H7 (cell line): ENCODE measurements around the gene TTYH1. TPM values are rescaled to one million over a fixed set of nuclear protein-coding genes. Genes with fewer than 3 reads are reported as not detected.
A peak's percentile ranks its signal among the peaks of the same experiment; 100 is the strongest.

Source experiments
- DNase-seq: peaks from one replicate; pipeline ENCODE4 v3.0.0; 2012
- H3K27me3 ChIP-seq: 2 replicates; pipeline ENCODE4 v1.6.0; 2011; ENCODE audit warnings: mild to moderate bottlenecking, low read length; ENCODE audit not compliant: control insufficient read depth, insufficient read depth
- H3K36me3 ChIP-seq: replicated peaks from 2 replicates; pipeline ENCODE4 v1.5.1; 2011; ENCODE audit warnings: low read length; ENCODE audit not compliant: control insufficient read depth, insufficient read depth
- H3K4me3 ChIP-seq: 2 replicates; pipeline ENCODE4 v1.5.1; 2011; ENCODE audit warnings: low read depth, mild to moderate bottlenecking, control low read depth, low read length, moderate library complexity; ENCODE audit not compliant: insufficient read depth
- total RNA-seq: library from RNA; depleted of rRNA; stranded (reverse); fragments of >200 nt; shearing (Covaris generic); gene quantifications from 2 replicates; pipeline ENCODE4 v1.2.3, GENCODE V29; 2014

The TTYH1 gene
- total RNA-seq, 1 experiment from 2014 or later: 13.4 TPM

DNA sequence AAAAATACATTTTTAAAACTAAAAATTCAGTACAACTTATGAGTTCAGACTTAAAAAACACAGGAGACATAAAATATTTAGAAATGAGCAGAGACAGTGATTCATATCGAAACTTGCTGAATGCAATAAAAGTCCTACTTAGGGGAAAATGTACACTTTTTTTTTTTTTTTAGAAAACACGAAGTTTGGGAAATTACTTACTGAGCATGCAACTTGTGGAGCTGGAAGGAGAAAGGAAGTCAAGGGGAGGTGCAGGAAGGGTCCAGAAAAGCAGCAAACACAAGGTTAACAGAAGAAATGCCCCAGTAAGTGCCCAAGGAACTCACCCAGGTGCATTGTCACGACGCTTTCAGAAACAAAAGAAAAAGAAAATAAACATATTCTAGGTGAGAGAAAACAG, 31.9 kb upstream of the TTYH1 start:
- Histone ChIP-seq H3K4me3 (no peak overlapping the region), H3K27me3 (peaks cover 3% of the 10 kb centered on the region; the same call in 1 of the 2 replicates), H3K36me3 (no peaks in the 10 kb centered on the region)
- DNase-seq: no peak

DNA sequence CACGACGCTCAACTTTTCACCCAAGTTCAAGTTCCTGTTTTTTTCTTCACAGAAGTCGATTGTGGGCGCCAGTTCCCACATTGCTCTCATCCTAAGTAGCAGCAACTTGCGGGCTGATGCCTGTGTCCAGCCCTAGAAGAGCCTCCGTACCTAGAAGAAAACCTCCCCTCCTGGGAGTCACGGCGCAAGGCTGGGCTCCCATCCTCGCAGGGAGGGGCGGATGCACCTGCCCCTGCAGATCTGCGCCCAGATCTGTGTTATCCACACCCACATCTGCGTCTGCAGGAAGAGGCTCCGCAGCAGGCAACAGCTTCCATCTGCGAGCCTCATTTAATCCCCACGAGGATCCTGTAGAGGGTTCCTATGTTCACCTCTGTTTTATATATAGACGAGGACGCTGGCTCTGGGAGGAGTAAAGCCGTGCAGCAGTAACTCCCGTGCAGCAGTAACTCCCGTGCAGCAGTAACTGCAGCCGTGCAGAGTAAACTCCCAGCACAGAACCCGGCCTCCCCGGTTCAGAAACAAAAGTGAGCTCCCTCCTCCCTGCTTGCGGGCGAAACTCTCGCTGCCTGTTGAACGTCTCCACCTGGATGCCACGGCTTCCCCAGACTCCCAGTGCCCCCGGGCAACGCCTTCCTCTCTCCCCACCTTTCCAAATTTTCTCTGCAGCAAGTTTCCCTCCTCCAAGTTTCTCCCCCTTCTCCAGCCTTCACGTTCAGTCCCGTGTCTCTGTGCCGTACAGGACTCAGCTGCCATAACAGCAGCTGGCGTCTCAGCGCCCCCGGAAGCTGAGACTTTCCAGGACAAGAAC, 27.1 kb upstream of the TTYH1 start:
- peak overlapping the region; percentile 3; the same call in 1 of the 2 replicates for H3K4me3 ChIP-seq

DNA sequence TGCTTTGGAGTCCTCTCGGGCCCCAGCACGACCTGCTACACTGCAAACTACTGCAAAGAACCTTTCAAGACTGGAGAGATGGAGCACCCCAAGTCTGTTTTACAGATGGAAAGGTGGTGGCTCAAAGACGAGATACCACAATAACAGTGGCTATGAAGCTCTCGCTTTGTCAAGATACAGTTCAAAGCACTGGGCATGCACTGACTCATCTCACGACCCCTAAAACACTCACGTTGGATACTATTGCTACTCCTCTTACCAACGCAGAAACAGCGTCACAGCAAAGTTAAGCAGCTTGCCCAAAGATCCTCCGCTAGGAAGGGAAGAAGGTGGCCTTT, 26.5 kb upstream of the TTYH1 start:
- no peak overlapping the region for H3K4me3 ChIP-seq
- H3K36me3 ChIP-seq: no peaks in the 10 kb centered on the region
- peaks cover 7% of the 10 kb centered on the region for H3K27me3 ChIP-seq
- DNase-seq: no peak

More for the DNA sequence above, 27.1 kb upstream of the TTYH1 start:
- DNase-seq: peak; percentile 45
- Histone ChIP-seq H3K36me3 (no peaks in the 10 kb centered on the region), H3K27me3 (peaks cover 7% of the 10 kb centered on the region)

DNA sequence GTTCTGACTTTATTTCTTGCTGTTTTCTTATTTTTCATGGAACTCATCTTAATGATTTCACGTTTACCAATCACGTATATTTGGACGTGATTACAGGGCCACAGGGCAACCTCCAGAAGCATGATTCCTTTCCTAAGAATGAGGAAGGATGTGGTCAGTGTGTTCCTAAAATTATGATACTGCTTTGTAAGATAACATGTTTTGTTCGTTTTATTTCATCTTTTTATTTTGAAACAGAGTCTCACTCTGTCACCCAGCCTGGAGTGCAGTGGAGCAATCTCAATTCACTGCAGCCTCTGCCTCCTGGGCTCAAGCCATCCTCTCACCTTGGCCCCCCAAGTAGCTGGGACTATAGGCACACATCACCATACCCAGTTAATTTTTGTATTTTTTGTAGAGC, 25.7 kb upstream of the TTYH1 start:
- DNase-seq: no peak
- no peak overlapping the region for H3K4me3 ChIP-seq
- peaks cover 7% of the 10 kb centered on the region for H3K27me3 ChIP-seq
- no peaks in the 10 kb centered on the region for H3K36me3 ChIP-seq

DNA sequence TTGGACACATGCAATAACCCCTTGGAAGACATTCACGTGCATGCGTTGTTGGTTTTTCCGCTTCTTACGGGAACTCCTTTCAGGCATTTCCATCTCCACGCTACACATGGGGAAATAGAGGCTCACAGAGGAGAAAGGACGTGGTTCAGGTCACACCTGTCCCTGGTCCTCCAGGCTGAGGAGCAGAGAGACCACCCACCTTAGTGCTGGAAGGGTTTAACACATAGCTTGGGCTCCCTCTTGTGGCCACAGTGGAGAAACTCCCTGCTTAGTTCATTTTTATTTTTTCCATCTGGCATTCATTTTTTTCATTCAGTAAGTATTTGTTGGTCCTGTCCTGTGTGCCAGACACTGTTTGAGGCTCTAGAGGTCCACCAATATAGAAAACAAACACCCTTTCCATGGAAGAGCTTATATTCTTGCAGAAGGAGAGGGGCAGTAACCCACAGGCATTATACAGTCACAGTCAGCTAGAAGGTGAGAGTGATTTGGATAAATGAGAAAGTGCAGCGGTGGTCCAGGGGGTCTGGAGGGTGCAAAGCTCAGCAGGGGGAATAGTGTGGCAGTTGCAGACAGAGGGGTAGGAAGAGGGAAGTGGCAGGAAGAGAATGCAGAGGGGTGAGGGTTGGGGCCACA, 24.2 kb upstream of the TTYH1 start:
- no peaks in the 10 kb centered on the region for H3K36me3 ChIP-seq
- H3K27me3 ChIP-seq: peaks cover 7% of the 10 kb centered on the region
- peak; percentile 82 for DNase-seq
- no peak overlapping the region for H3K4me3 ChIP-seq

DNA sequence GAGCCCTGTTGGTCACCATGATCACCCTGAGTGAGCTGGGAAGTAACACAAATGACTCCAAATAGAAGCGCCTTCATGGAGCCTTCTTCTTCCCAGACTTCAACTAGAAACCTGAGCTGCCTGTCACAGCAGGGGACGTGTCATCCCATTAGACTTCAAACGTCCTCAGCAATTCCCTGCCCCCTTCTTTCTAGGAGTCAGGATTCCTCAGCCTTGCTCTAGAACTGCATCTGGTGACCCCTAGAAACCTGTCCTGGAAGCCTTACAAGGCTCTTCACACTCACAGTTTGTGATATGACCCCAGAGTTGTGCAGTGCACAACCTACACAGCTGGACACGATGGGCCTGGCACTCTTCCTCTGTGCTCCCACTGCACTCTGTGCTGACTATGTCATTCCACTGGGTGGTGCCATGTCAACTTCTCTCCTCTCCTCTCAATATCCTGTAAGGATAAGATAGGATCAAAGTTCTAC, 23.6 kb upstream of the TTYH1 start:
- Histone ChIP-seq H3K27me3 (peaks cover 7% of the 10 kb centered on the region), H3K4me3 (no peak overlapping the region), H3K36me3 (no peaks in the 10 kb centered on the region)
- peak; percentile 59 for DNase-seq

DNA sequence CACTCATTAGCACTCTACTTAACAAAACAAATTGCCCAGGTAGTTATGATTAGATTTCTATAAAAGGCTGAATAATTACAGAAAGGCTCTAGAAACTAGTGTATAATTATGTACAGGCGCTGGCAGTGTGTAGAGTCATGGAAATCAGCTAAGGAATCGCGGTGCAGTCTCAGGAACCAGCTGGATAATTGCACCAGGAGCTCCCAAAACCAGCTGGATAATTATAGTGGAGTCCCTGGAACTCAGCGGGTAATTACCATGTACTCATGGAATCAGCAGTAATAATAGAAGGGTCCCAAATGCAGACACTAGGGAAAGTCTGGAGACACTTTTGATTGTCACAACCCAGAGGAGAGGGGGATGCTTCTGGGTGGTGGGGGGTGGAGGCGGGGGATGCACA, 23.2 kb upstream of the TTYH1 start:
- no peak for DNase-seq
- peaks cover 7% of the 10 kb centered on the region for H3K27me3 ChIP-seq
- H3K36me3 ChIP-seq: no peaks in the 10 kb centered on the region
- H3K4me3 ChIP-seq: no peak overlapping the region

DNA sequence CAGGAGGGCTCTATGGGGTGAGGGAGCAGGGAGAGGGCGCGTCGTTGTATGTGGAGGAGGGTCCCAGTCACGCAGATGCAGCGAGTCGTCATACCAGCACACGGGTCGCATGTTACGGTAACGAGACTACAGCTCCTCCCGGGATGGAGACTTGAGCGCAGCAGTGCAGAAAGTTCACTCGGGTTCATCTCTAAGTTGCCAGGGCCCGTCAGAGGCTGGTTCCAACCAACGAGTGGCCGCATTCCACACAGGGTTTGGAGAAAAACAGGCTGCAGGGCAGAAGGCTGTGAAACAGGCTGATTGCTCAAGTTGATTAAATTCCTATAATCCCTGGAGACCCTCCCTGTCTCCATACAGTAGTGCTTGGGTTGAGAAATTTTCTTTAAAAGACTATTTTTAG, 21.9 kb upstream of the TTYH1 start:
- H3K4me3 ChIP-seq: no peak overlapping the region
- no peaks in the 10 kb centered on the region for H3K36me3 ChIP-seq
- no peak for DNase-seq
- H3K27me3 ChIP-seq: peaks cover 5% of the 10 kb centered on the region

DNA sequence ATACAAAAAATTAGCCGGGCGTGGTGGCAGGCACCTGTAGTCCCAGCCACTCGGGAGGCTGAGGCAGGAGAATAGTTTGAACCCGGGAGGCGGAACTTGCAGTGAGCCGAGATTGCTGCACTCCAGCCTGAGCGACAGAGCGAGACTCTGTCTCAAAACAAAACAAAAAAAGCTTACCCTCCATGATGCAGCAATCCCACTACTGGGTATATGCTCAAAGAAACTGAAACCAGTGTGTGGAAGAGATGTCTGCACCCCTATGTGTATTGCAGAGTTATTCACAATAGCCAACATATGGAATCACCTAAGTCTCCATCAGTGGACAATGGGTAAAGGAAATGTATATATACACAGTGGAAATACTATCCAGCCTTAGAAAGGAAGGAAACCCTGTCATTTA, 19.6 kb upstream of the TTYH1 start:
- no peak for DNase-seq
- Histone ChIP-seq H3K4me3 (no peak overlapping the region), H3K27me3 (no peaks in the 10 kb centered on the region), H3K36me3 (no peaks in the 10 kb centered on the region)

DNA sequence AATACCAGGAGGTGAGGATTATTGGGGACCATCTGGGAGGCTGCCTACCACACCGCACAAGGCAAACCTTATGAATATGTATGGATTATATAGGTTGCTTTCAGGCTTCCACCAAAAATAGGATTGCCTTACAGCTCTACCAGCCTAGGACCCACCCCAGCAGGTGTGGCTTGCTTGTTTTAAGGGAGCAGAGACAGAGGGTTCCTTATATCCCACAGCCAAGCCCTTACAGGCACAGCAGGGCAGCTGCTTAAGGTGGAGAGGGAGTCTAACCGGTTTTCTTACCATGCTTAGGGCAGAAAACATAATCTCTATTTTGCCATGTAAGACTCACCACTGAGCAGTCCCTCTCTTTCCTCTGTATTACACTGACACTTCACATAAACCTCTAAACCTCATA, 16.1 kb upstream of the TTYH1 start:
- Histone ChIP-seq H3K36me3 (no peaks in the 10 kb centered on the region), H3K27me3 (no peaks in the 10 kb centered on the region), H3K4me3 (no peak overlapping the region)
- DNase-seq: no peak

DNA sequence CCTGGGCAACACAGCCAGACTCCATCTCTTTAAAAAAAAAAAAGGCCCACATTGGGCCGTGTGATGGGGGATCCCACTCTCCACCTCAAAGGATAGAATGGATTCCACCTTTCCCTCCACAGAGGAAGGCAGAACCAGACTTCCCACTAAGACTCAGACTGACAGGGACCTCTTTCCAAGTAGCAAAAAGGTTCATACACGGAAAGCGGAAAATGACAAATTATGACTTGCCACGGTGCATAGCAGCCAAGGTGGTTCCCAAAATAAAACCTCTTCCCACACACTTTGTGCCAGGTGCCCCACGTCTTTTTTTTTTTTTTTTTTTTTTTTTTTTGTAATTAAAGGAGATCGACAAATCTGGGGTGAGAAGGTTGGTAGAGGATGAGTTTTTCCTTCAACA, 14.4 kb upstream of the TTYH1 start:
- DNase-seq: no peak
- Histone ChIP-seq H3K4me3 (no peak overlapping the region), H3K36me3 (no peaks in the 10 kb centered on the region), H3K27me3 (no peaks in the 10 kb centered on the region)

DNA sequence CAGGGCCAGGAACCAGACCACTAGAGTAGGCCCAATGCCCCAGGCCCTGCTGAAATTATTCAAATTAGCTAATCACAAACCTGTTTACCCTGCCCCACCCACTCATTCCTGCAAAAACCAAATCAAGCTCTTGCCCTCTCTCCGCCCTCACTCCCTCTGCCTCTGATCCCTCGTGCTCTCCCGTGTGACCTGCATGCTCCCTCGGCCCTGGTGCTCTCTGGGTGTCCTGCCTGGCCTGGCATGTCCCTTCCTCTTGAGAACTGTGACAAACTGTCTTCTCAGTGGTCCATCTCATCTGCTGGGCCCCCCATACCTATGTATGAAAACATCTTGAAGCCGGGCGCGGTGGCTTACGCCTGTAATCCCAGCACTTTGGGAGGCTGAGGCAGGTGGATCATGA, 12.2 kb upstream of the TTYH1 start:
- no peak for DNase-seq
- no peak overlapping the region for H3K4me3 ChIP-seq
- H3K27me3 ChIP-seq: no peaks in the 10 kb centered on the region; the same call in 1 of the 2 replicates
- H3K36me3 ChIP-seq: no peaks in the 10 kb centered on the region

DNA sequence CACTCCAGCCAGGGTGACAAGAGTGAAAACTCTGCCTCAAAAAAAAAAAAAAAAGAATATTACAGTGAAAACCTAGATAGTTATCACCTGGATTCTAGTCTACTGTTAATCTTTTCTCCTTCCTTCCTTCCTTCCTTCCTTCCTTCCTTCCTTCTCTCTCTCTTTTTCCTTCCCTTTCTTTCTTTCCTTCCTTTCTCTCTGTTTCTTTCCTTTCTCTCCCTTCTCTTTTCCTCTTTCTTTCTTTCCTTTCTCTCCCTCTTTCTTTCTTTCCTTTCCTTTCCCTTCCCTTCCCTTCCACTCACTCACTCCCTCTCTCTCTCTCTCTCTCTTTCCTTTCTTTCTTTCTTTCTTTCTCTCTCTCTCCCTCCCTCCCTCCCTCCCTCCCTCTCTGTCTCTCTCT, 9.6 kb upstream of the TTYH1 start:
- Histone ChIP-seq H3K4me3 (no peak overlapping the region), H3K27me3 (peaks cover 2% of the 10 kb centered on the region), H3K36me3 (no peaks in the 10 kb centered on the region)
- no peak for DNase-seq

DNA sequence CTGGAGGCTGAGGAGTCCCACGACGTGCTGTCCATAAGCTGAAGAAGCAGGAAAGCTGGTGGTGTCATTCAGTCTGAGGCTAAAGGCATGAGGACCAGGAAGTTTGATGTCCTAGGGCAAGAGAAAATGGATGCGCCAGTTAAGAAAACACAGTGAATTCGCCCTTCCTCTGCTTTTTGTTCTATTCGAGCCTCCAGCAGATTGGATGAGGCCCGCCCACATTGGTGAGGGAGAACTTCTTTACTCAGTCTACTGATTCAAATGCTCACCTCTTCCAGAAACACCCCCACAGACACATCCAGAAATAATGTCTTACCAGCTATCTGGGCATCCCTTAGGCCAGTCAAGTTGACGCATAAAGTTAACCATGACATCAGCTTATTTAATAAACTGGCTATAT, 7.5 kb upstream of the TTYH1 start:
- H3K4me3 ChIP-seq: no peak overlapping the region
- H3K36me3 ChIP-seq: no peaks in the 10 kb centered on the region
- peaks cover 4% of the 10 kb centered on the region for H3K27me3 ChIP-seq
- no peak for DNase-seq

DNA sequence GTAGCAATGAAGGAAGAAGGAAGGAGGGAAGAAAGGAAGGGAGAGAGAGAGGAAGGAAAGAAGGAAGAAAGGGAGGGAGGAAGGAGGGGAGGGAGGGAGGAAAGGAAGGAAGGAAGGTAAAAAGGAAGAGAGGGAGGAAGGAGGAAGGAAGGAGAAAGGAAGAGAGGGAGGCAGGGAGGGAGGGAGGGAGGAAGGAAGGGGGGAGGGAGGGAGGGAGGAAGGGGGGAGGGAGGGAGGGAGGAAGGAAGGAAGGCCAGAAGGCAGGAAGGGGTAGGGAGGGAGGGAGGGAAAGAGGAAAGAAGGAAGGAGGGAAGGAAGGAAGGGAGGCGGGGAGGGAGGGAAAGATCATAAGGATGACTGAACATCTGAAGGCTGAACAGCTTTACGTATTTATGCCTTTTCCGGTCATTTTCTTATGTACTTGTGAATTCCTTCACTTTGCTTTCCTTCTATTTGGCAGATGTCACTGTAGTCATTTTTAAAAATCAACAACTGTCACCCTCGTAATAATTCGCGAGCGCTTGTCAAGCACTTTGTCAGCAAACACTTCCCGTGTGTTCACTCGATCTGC, 6.7 kb upstream of the TTYH1 start:
- no peak overlapping the region for H3K4me3 ChIP-seq
- H3K27me3 ChIP-seq: peaks cover 6% of the 10 kb centered on the region
- H3K36me3 ChIP-seq: no peaks in the 10 kb centered on the region
- DNase-seq: no peak
